ENCODE data around the gene AJM1.
A peak's percentile ranks its signal among the peaks of the same experiment; 100 is the strongest.
"Not testable (repeated sequence)": the region's sequence is repeated elsewhere in the genome, so short reads cannot be mapped to it uniquely, and the experiment has no call there.

AJM1 gene

DNA sequence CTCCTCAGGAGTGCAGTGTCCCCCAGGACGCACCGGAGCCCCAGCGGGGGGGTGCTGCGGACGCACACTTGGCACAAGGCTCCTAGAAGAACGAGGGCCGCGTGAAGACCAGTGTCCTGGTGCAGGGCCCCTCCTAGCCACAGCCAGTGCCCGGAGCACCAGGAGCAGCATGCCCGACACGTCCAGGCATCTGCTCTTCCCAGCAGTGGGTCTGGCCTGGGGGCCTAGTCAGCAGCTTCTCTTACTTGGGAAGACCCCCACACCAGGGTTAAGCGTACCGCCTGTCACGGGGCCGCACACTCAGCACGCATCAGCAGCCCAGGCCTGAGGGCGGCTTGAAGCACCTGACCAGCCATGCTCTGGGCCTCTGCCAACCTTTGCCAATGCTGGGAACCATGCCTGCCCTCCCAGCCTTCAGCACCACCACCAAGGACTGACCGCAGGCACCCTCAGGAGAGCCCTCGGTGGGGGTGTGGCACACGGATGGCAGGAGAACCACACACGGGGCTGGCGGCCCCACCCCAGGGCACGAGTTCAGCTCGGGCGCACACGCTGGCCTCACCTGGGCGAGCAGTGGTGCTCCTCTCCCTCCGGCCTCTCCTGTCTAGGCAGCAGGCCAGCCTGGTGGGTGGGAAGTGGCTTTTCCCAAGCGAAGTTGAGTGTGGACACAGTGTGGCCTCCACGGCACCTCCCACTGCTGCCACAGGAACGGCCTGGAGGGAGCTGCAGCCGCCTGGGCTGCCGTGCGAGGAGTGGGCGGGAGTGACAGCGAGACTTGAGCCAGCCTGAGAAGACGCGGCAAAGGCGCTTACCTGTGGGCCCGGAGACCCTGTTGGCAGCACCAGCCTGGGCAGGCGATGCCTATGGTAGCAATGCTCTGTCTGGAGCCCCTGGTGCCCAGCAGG, 12.0 kb upstream of the AJM1 start:
- DNase-seq, result no peak

DNA sequence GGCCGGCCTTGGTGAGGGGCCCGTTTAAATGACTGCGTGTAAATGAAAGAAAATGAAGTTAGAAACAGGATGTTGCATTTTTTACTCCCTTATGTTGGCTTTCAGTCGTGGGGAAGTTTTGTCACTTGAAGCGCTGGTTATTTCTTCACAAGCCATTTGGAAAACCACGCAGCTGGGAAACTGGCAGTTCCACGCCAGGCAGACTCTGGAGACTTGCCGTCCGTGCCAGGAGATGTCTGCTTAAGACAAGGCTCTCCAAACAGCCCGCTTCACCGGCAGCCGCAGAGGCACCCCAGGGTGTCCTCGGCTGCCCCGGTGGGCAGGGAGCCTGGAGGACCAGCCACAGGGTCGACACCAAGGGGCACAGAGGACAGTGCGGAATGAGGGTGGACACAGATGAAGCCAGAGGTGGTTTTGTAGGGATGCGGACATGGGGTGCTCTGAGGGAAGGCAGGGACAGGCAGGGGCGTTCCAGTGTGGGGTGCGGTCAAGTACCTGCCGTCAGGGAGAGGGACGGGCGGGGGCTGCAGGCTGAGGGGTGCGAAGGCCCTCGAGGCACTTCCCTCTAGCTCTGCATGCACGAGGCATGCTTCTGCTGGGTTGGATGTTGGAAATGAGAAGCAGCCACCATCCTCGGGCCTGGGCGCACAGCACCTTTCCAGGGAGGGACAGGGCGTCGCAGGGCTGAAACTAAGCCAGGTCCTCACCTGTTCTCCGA, 11.1 kb upstream of the AJM1 start:
- no peak for DNase-seq

DNA sequence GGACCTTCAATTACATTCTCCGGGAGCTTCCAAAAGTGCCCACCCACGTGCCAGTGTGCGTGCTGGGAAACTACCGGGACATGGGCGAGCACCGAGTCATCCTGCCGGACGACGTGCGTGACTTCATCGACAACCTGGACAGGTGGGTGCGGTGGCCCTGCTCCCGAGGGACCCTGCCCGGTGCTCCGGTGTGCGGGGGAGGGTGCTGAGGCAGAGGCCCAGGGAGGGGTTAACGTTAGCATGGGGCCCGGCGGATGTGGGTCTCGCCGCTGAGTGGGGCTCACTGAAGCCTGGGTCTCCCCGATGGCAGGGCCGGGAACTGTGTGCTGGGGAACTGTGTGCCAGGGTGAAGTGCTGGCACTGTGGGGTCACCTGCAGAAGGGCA, 10.6 kb upstream of the AJM1 start:
- DNase-seq, result no peak

DNA sequence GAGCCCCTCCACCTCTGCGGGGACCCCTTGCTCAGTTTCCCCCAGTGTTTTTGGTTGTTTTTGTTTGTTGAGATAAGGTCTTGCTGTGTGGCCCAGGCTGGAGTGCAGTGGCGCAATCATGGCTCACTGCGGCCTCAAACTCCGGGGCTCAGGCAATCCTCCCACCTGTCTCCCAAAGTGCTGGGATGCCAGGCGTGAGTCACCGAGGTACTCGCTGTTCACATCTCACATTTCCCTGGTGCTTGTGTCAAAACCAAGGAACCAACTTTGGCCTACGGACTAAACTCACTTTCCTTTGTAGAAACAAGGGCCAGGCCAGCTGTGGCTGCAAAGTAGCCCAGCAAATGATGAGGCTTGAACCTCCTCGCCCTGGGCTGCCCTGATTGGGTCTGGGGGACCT, 9.7 kb upstream of the AJM1 start:
- no peak for DNase-seq

DNA sequence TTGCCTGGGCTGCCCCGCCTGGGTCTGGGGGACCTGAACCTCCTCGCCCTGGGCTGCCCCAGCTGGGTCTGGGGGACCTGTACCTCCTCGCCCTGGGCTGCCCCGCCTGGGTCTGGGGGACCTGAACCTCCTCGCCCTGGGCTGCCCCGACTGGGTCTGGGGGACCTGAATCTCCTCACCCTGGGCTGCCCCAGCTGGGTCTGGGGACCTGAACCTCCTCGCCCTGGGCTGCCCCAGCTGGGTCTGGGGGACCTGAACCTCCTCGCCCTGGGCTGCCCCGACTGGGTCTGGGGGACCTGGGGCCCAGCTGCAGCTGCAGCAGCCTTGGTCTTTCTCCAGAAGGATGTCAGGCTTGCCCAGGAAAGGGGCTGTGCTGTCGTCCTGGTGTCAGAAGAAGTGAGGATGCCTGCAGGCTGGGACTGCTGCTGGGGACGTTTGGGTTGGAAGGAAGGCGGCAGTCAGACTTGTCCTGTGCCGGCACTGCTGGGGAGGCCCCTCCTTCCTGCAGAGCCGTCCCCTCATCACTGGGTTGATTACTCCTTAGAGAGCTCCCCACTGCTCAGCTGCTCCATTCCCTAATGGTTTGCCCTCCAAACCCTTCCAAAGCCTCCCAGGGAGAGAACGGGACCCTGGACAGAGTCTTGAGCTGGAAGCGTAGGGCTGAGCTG, 8.8 kb upstream of the AJM1 start:
- not testable (repeated sequence) for DNase-seq

DNA sequence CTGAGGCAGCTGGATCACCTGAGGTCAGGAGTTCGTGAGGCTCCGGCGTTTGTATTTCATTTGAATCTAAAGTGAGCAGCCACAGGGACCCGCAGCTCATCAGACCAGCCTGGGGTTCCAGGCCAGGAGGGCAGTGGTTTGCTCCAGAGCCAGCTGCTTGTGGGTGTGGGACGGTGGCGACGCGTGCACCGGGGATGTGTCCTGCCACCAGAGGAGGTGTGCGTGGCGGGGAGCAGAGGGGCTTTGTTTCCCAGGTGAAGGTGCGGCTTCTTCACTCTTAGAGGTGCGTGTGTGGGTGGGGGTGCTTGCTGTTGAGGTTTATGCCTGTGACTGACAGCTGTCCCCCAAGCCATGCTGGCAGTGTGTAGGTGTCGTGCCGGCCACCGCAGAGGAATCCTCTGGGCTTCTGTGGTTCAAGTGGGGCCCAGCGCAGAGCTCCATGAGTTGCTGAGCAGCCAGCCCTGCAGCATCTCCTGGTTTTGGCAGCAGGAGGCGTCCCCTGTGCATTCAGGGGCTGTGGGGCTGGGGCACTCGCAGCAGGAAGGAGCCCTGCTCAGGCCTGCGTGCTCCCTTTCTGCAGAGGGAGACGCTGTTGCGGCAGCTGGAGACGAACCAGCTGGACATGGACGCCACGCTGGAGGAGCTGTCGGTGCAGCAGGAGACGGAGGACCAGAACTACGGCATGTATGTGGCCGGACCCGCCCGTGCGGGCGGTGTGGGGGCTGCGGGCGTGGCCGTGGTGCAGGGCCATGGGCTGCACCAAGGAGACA, 6.9 kb upstream of the AJM1 start:
- no peak for DNase-seq

DNA sequence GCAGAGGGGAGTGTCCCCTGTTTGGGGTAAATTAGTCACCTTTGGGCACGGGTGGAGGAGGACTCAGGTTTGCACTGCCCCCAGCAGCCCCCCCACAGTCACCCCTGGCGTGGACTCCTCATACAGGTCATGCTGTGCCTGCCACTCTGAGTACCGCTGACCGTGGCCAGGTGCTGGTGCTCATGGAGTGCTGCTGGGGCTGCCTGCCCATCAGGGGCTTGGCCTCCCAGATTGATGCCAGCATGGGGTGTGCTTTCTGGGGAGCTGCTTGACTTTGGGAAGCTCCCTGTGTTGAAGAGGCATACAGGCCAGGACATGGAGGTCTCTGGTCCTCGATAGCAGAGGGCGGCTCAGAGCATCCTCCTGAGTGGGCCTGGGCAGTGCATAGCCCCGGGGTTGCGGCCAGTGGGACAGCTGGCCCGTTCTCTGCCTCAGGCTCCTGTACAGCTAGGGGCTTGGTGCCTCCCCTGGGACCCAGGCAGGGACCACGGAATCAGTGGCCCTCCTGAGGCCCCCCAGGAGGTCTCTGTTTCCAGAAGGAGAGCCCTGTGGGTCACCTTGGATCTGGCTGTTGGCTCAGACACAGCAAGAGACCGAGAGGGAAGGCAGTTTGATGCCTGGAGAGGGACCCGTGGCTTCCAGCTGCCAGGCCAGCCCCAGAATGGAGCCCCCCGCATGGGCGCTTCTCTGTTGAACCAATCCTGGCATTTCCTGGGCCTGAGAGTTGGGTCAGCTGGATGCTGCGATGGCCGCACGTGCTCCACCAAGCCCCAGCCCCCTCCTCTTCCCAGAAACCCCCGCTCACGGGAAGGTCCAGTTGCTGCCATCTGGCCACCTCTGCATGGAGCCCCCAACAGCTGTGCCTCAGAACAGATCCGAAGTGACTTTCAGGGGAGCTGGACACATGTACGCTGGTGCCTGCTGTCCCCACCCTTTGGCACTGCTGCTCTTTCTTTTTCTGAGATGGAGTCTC, 6.1 kb upstream of the AJM1 start:
- no peak for DNase-seq

DNA sequence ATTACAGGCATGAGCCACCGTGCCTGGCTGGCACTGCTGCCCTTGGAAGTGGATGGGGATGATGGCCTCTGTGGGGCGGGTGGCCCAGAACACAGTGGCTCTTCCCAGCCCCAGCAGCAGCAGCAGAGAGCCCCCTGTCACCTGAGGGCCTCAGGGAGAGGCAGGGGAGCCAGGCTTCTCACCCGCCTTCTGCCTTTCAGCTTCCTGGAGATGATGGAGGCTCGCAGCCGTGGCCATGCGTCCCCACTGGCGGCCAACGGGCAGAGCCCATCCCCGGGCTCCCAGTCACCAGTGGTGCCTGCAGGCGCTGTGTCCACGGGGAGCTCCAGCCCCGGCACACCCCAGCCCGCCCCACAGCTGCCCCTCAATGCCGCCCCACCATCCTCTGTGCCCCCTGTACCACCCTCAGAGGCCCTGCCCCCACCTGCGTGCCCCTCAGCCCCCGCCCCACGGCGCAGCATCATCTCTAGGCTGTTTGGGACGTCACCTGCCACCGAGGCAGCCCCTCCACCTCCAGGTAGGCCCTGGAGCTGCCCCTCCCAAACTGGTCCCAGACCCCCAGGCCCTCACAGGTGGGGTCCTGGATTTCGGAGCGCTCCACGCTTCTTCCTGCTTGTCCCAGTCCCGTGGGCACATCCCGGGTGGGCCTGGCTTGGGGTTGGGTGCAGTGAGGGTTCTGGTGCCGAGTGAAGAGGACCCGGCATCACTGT, 5.0 kb upstream of the AJM1 start:
- DNase-seq, result no peak

DNA sequence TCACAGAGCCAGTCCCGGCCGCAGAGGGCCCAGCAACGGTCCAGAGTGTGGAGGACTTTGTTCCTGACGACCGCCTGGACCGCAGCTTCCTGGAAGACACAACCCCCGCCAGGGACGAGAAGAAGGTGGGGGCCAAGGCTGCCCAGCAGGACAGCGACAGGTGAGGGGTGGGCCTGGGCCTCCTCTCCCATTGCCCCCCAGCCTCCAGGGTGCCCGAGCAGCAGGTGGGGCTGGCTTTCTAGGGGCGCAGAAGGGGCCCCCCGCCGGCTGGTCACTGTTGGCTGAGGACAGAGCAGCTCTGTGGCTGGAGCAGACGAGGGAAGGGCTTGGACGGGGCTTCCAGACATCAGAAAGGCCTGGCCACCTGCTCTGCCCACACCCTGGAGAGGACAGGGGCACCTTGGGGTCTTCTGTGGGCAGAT, 4.4 kb upstream of the AJM1 start:
- not testable (repeated sequence) for DNase-seq

DNA sequence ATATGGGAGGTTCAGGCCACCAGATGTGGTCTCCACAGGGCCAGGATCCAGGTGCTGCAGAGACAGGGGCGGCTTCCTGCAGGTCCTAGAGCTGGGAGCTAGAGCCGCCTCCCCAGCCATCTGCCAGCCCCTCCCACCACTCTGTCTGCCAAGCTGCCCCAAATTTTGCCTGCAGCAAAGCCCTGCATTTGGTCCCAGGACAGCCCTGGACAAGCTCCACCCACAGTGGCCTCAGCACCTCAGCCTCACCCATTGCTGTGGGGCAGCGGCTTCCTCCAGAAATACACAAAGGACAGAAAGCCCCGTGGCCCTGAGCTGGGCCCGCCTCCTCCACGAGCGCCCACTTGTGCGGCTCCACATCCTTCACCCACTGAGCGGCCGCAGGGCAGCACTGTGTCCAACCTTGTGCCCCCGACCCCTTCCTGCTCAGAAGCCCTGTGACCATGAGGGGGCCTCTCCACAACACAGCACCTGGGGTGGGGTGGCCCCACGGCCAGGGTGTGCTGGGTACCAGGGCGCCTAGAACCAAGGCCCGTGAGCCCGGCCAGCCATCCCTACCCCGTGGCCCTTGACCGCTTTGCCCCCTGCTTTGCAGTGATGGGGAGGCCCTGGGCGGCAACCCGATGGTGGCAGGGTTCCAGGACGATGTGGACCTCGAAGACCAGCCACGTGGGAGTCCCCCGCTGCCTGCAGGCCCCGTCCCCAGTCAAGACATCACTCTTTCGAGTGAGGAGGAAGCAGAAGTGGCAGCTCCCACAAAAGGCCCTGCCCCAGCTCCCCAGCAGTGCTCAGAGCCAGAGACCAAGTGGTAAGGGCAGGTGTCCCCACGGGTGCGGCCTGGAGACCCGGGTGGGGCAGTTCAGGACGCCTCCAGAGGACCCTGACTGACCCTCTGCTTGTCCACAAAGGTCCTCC, 3.7 kb upstream of the AJM1 start:
- DNase-seq, result no peak

DNA sequence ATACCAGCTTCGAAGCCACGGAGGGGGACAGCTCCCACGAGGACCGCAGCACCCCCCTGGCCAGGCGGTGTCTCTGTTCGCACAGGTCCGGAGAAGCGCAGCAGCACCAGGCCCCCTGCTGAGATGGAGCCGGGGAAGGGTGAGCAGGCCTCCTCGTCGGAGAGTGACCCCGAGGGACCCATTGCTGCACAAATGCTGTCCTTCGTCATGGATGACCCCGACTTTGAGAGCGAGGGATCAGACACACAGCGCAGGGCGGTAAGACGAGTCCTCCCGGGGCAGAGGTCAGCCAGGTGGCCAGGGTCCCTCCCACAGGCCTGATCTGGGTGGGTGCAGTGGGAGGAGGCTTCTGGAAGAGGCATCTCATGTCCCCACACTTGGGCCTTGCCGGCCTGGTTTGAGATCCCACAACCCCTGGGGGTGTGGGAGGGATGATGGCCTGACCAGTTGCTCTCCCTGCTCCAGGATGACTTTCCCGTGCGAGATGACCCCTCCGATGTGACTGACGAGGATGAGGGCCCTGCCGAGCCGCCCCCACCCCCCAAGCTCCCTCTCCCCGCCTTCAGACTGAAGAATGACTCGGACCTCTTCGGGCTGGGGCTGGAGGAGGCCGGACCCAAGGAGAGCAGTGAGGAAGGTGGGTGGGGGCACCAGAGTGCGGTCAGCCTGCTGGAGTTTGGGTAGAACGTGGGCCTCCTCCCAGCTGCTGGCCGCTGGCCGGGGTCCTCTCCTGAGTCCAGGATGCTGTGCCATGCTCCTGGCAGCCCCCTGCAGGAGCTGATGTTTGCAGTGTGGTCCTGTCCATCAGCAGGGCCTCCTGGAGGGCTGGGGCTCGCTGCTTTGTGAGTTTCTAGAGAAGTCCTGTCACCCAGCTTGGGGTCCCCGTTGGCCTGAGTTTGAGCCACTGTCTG, 2.8 kb upstream of the AJM1 start:
- no peak for DNase-seq

DNA sequence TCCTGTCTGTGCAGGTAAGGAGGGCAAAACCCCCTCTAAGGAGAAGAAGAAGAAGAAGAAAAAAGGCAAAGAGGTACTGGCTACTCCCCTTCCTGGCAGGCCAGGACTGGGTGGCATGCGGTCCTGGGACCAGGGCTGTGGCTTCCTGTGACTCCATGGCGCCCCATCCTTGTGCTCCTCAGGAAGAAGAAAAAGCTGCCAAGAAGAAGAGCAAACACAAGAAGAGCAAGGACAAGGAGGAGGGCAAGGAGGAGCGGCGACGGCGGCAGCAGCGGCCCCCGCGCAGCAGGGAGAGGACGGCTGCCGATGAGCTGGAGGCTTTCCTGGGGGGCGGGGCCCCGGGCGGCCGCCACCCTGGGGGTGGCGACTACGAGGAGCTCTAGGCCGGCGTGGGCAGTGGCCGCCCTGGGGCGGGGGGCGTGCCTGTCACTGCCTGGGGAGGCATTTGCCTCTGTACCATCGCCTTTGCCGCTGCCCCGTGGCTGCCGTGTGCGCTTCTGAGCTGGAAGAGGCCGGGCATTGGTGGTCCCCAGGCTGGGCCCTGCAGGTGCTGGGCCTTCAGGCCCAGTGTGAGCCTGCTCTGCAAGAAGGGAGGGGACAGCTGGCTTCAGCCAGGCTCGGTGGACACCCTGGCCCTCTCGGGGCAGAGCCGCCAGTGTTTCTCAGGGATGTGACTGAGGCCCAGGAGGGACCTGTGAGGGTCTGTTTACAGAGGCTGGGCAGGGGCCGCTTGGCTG, 2.0 kb upstream of the AJM1 start:
- DNase-seq, result no peak

DNA sequence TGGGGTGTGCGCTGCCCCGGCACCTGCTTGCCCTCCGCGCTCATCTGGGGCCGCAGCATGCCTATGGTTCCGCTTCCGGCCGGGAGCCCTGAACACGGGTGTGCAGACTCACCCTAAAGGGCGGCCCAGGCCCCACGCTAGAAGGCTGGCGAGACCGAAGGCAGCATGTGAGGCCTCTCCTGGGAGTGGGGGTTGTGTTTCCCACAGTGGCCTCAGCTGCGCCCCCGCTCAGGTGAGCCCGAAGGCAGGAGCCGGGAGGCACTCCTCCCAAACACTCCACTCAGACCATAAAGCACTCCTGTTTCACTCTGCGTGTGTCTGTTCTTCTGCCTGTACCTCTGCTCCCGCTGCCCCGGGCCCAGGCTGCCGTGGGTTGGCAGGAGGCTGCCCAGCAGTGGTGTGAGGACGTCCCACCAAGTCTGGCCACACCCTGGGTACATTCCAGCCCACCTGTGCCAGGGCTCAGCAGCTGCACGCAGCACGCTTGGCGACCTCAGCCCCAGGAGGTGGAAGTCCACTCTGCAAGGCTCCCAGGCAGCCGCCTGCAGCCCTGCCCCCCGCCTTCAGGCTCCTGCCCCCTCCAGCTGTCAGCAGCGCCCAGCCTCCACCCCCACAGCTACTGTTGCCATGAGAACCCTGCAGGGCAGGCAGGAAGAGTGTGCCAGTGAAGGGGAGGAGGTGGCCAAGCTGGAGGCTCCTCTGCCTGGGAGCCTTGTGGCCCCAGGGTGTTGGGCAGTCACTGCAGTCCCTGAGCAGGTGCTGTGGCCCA, 1.2 kb upstream of the AJM1 start:
- DNase-seq, result peak in 48 of 51 donors; percentile 20 to 88 (median 72)

DNA sequence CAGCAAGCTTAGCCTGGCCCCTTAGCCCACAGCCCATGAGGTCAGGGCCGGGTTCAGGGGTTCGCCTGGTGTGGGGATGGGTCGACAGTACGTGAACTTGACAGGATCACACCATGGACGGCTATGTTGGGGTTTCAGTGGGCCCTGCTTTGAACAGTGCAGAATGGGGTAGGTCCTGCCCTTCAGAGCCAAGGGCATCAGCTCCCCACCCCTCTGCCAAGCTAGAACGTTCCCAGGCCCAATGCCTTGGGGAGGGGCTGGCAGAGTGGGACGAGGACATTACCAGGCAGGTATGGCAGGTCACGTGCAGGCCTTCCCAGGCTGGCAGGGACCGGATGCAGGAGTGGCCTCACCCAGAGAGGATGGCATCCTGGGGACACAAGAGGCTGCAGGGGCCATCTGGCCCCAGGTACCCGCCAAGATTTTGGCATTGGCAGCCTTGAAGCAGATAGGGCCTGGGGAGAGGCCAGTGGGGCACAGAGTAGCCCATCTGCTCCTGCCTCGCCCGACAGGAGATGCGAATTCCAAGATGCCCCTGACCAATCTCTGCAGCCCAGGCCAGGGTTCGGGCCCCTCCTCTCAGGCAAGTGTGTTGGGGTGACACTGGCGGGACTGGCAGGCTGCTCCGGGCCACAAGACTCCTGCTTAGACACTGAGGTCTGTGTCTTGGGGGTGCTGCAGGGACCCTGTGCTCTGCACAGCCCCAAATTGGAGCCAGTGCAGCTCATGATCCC, 465 bp upstream of the AJM1 start:
- DNase-seq, result not testable (repeated sequence)
